Measurements from ENCODE around the gene SLC16A10.

SLC16A10 gene

GRCh38 chr6:111210194-111210728, 123.0 kb downstream of the SLC16A10 start:
- DNase-seq (ENCODE audit: low read depth in 2 of 3, low spot score in 2 of 3) = no peak

- no peak for DNase-seq (ENCODE audit: low read depth in 2 of 3, low spot score in 2 of 3)
Observed at GRCh38 chr6:111211411-111212030, 124.2 kb downstream of the SLC16A10 start.

GRCh38 chr6:111212625-111213024, 125.3 kb downstream of the SLC16A10 start:
- no peak for DNase-seq (ENCODE audit: low read depth in 2 of 3, low spot score in 2 of 3)

- DNase-seq (ENCODE audit: low read depth in 2 of 3, low spot score in 2 of 3) = no peak
Observed at GRCh38 chr6:111215131-111215530, 127.8 kb downstream of the SLC16A10 start.

GRCh38 chr6:111219785-111220184, 132.5 kb downstream of the SLC16A10 start:
- no peak for DNase-seq (ENCODE audit: low read depth in 2 of 3, low spot score in 2 of 3)

GRCh38 chr6:111220383-111221031, 133.2 kb downstream of the SLC16A10 start:
- no peak for DNase-seq (ENCODE audit: low read depth in 2 of 3, low spot score in 2 of 3)

- no peak for DNase-seq (ENCODE audit: low read depth in 2 of 3, low spot score in 2 of 3)
Observed at GRCh38 chr6:111221804-111222203, 134.5 kb downstream of the SLC16A10 start.

GRCh38 chr6:111222341-111222740, 135.0 kb downstream of the SLC16A10 start:
- no peak for DNase-seq (ENCODE audit: low read depth in 2 of 3, low spot score in 2 of 3)

- no peak for DNase-seq (ENCODE audit: low read depth in 2 of 3, low spot score in 2 of 3)
Observed at GRCh38 chr6:111228094-111228493, 140.8 kb downstream of the SLC16A10 start.

- no peak for DNase-seq (ENCODE audit: low read depth in 2 of 3, low spot score in 2 of 3)
Observed at GRCh38 chr6:111230351-111231089, 143.2 kb downstream of the SLC16A10 start.

- no peak for DNase-seq (ENCODE audit: low read depth in 2 of 3, low spot score in 2 of 3)
Observed at GRCh38 chr6:111231090-111231459, 143.8 kb downstream of the SLC16A10 start.

- no peak for DNase-seq (ENCODE audit: low read depth in 2 of 3, low spot score in 2 of 3)
Observed at GRCh38 chr6:111237852-111238251, 150.5 kb downstream of the SLC16A10 start.

- no peak for DNase-seq (ENCODE audit: low read depth in 2 of 3, low spot score in 2 of 3)
Observed at GRCh38 chr6:111238464-111239119, 151.3 kb downstream of the SLC16A10 start.

- DNase-seq (ENCODE audit: low read depth in 2 of 3, low spot score in 2 of 3) = no peak
Observed at GRCh38 chr6:111239461-111239860, 152.2 kb downstream of the SLC16A10 start.

- DNase-seq (ENCODE audit: low read depth in 2 of 3, low spot score in 2 of 3) = no peak
Observed at GRCh38 chr6:111242452-111242851, 155.1 kb downstream of the SLC16A10 start.

- DNase-seq (ENCODE audit: low read depth in 2 of 3, low spot score in 2 of 3) = no peak
Observed at GRCh38 chr6:111243095-111243494, 155.8 kb downstream of the SLC16A10 start.

- no peak for DNase-seq (ENCODE audit: low read depth in 2 of 3, low spot score in 2 of 3)
Observed at GRCh38 chr6:111248789-111249188, 161.5 kb downstream of the SLC16A10 start.

- no peak for DNase-seq (ENCODE audit: low read depth in 2 of 3, low spot score in 2 of 3)
Observed at GRCh38 chr6:111250791-111251354, 163.6 kb downstream of the SLC16A10 start.

GRCh38 chr6:111252726-111253125, 165.4 kb downstream of the SLC16A10 start:
- no peak for DNase-seq (ENCODE audit: low read depth in 2 of 3, low spot score in 2 of 3)

- DNase-seq (ENCODE audit: low read depth in 2 of 3, low spot score in 2 of 3) = no peak
Observed at GRCh38 chr6:111254004-111254778, 166.9 kb downstream of the SLC16A10 start.
